DOHH2 (cell line): ENCODE data around the gene PIK3R3.

Experiments
- H3F3A ChIP-seq: fragments of 200-600 bp; sonication (generic), shearing (Covaris generic); 2 replicates; pipeline ENCODE4 v1.6.0; 2016; ENCODE audit warnings: antibody characterized with exemption, mild to moderate bottlenecking; ENCODE audit not compliant: control insufficient read depth, insufficient read depth
- H3K27ac ChIP-seq: fragments of 200-600 bp; sonication (generic); 2 replicates; pipeline ENCODE4 v1.5.1; 2014; ENCODE audit warnings: low read depth, mild to moderate bottlenecking, low read length, moderate library complexity
- H3K27me3 ChIP-seq: fragments of 200-600 bp; sonication (generic); 2 replicates; pipeline ENCODE4 v1.6.1; 2014; ENCODE audit warnings: mild to moderate bottlenecking, low read length, mixed read lengths; ENCODE audit not compliant: control insufficient read depth
- H3K36me3 ChIP-seq: fragments of 200-600 bp; sonication (generic); 2 replicates; pipeline ENCODE4 v1.6.1; 2014; ENCODE audit warnings: mild to moderate bottlenecking, low read length, moderate library complexity, mixed read lengths; ENCODE audit not compliant: control insufficient read depth
- H3K4me1 ChIP-seq: fragments of 200-600 bp; sonication (generic); 2 replicates; pipeline ENCODE4 v1.6.1; 2014; ENCODE audit warnings: mild to moderate bottlenecking, low read length, mixed read lengths; ENCODE audit not compliant: control insufficient read depth
- H3K4me2 ChIP-seq: fragments of 200-600 bp; sonication (generic); 2 replicates; pipeline ENCODE4 v1.6.0; 2014; ENCODE audit warnings: mild to moderate bottlenecking, low read length, moderate library complexity
- H3K4me3 ChIP-seq: fragments of 200-600 bp; sonication (generic); 2 replicates; pipeline ENCODE4 v1.5.1; 2014; ENCODE audit warnings: mild to moderate bottlenecking, low read length, mixed read lengths
- H3K79me2 ChIP-seq: fragments of 200-600 bp; sonication (generic); 2 replicates; pipeline ENCODE4 v1.6.1; 2014; ENCODE audit warnings: mild to moderate bottlenecking, low read length, mixed read lengths; ENCODE audit not compliant: control insufficient read depth
- H3K9me2 ChIP-seq: fragments of 200-600 bp; sonication (generic); replicated peaks from 2 replicates; pipeline ENCODE4 v1.6.1; 2014; ENCODE audit warnings: mild to moderate bottlenecking, low read length, mixed read lengths; ENCODE audit not compliant: control insufficient read depth
- H3K9me3 ChIP-seq: fragments of 200-600 bp; sonication (generic); 2 replicates; pipeline ENCODE4 v1.6.1; 2014; ENCODE audit warnings: antibody characterized with exemption, low read length, mixed read lengths; ENCODE audit not compliant: control insufficient read depth, insufficient read depth
- H4K20me1 ChIP-seq: fragments of 200-600 bp; sonication (generic); 2 replicates; pipeline ENCODE4 v1.6.0; 2014; ENCODE audit warnings: low read depth, mild to moderate bottlenecking, antibody characterized with exemption, low read length, moderate library complexity; ENCODE audit not compliant: control insufficient read depth, insufficient read depth
- CTCF ChIP-seq: fragments of 200-600 bp; sonication (generic); IDR thresholded peaks from one replicate; pipeline ENCODE4 v1.5.1; 2014; ENCODE audit warnings: antibody characterized with exemption, mild to moderate bottlenecking, low read depth, low read length; ENCODE audit not compliant: poor library complexity, severe bottlenecking
- EZH2phosphoT487 ChIP-seq: fragments of 200-600 bp; sonication (generic); IDR thresholded peaks from 2 replicates; pipeline ENCODE4 v1.6.1; 2017; ENCODE audit warnings: borderline replicate concordance, mild to moderate bottlenecking, antibody characterized with exemption, low read length, moderate library complexity, mixed read lengths

The PIK3R3 gene

DNA sequence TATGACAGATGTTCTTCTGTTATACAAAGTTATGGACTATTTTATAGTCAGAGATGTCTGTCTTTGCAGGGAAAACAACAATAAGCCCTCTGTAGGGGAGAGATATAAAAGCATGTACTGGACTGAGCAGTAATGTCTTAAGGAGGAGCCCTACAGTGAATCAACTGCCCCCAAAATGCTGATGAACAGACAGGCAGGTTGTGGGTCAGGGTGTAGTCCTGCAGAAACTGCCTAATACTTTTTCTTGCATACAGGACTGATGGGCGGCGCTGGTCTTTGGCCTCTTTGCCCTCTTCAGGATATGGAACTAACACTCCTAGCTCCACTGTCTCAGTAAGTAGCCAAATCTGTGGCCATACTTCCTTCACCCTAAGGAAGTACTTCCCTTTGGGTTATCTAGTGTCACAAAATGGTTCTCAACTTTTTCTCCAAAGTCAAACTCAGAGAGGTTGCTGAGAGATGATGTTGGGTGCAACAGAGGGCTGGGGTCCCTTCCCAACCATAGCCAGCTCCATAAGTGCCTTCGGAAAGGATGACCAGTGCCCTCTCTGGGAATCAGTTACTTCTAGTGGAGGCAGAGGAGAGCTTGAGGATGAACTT lies 129.8 kb downstream of the PIK3R3 start:
- Histone ChIP-seq H3K9me2 (no peaks in the 10 kb centered on the region), H3K36me3 (peaks cover 79% of the 10 kb centered on the region)

GRCh38 chr1:46001081-46001785 lies 131.2 kb downstream of the PIK3R3 start:
- no peaks in the 10 kb centered on the region for H3K9me3 ChIP-seq
- no peaks in the 10 kb centered on the region for H3K4me1 ChIP-seq
- TF ChIP-seq CTCF (no peak), EZH2phosphoT487 (no peak)
- no peaks in the 10 kb centered on the region for H4K20me1 ChIP-seq
- H3F3A ChIP-seq = no peaks in the 10 kb centered on the region
- H3K9me2 ChIP-seq = no peaks in the 10 kb centered on the region
- H3K79me2 ChIP-seq = 0 out of 2 replicates have a peak, but pooled peaks cover 2% of the 10 kb centered on the region
- no peak overlapping the region for H3K27ac ChIP-seq
- H3K27me3 ChIP-seq = no peaks in the 10 kb centered on the region
- H3K4me3 ChIP-seq = no peak overlapping the region
- H3K4me2 ChIP-seq = no peak overlapping the region
- peaks cover 71% of the 10 kb centered on the region for H3K36me3 ChIP-seq

More for the DNA sequence above, 129.8 kb downstream of the PIK3R3 start:
- H3K79me2 ChIP-seq = no peaks in the 10 kb centered on the region
- H3K4me1 ChIP-seq = no peaks in the 10 kb centered on the region
- H3F3A ChIP-seq = no peaks in the 10 kb centered on the region
- no peak overlapping the region for H3K27ac ChIP-seq
- H4K20me1 ChIP-seq = no peaks in the 10 kb centered on the region
- no peak overlapping the region for H3K4me2 ChIP-seq
- no peak overlapping the region for H3K4me3 ChIP-seq
- no peak for TF ChIP-seq EZH2phosphoT487
- TF ChIP-seq CTCF = no peak
- H3K9me3 ChIP-seq = no peaks in the 10 kb centered on the region
- H3K27me3 ChIP-seq = no peaks in the 10 kb centered on the region

DNA sequence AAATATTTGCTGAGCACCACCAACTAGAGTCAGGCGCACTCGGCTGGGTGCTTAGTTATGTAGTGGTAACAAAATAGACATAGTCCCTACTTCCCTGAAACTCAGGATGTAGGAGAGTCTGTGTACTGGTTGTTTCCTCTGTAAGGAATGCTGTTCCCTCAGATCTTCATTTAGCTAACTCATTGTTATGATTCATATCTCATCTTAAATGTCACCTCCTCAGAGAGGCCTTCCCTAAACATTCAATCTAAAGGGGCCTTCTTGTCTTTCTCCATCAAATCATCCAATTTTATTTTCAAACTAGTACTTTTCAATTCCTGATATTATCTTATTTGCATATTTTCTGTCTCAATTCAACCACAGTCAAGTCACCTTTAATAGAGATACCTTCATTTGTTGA lies 132.9 kb downstream of the PIK3R3 start:
- TF ChIP-seq EZH2phosphoT487 (no peak), CTCF (no peak)
- H3K27ac ChIP-seq = no peak overlapping the region
- H3K4me2 ChIP-seq = no peak overlapping the region

More for the DNA sequence above, 132.9 kb downstream of the PIK3R3 start:
- peaks cover 62% of the 10 kb centered on the region for H3K36me3 ChIP-seq
- no peaks in the 10 kb centered on the region for H3K9me3 ChIP-seq
- peaks cover 16% of the 10 kb centered on the region for H3K79me2 ChIP-seq
- H3K9me2 ChIP-seq = no peaks in the 10 kb centered on the region
- H3F3A ChIP-seq = no peaks in the 10 kb centered on the region
- no peaks in the 10 kb centered on the region for H4K20me1 ChIP-seq
- H3K4me3 ChIP-seq = no peak overlapping the region
- no peaks in the 10 kb centered on the region for H3K4me1 ChIP-seq
- H3K27me3 ChIP-seq = no peaks in the 10 kb centered on the region
